Measurements from ENCODE around the gene RAB11FIP2.
"Not testable (repeated sequence)": the region's sequence is repeated elsewhere in the genome, so short reads cannot be mapped to it uniquely, and the experiment has no call there.

RAB11FIP2 gene, protein sequence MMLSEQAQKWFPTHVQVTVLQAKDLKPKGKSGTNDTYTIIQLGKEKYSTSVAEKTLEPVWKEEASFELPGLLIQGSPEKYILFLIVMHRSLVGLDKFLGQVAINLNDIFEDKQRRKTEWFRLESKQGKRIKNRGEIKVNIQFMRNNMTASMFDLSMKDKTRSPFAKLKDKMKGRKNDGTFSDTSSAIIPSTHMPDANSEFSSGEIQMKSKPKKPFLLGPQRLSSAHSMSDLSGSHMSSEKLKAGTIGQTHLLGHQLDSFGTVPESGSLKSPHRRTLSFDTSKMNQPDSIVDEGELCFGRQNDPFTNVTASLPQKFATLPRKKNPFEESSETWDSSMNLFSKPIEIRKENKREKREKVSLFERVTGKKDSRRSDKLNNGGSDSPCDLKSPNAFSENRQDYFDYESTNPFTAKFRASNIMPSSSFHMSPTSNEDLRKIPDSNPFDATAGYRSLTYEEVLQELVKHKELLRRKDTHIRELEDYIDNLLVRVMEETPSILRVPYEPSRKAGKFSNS

DNA sequence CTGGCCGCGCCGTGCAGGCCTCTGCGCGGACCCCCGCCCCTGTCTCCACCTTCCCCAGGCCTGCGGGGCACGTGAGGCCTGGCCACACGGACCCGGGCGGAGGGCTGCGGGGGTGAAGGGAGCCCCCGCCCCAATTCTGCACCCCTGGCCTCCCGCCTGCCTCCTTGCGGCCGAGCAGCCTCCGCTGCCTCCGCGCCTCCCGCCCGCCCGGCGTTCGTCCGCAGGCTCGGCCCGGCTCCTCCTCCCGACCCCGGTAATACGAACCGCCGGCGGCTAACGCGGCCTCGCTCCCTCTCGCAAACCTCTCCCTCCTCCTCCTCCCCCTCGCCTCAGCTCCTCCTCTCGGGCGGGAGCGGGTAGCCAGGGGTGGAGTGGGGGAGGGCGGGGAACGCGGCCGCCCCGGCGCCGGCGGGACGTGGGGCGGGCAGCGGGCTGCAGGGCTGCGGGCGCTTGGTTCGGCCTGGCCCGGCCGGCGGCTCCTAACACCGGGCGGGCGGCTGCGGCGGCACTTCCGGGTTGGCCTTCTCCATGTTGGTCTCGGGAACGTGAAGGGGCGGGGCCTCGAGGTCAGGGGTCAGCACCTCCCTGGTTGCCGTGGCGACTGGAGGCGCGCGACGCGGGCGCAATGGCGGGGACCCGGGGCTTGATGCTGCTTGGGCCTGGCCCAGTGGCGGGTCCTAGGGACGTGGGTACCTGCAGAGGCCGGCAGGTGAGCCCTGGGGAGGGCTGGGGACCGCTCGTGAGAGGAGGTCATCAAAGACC is at the start of gene RAB11FIP2:
Gene RAB11FIP2 (minus strand): TSS at position 547 of the 762 bp plus-strand sequence. CDS start 778 bp downstream, outside the sequence.
- DNase-seq (ENCODE audit: low read depth, low spot score), result peak; percentile 77
- Histone ChIP-seq H3K9ac (ENCODE audit: insufficient read length, low read depth) (peak within 1 kb of the TSS; percentile 87), H3K4me3 (ENCODE audit: insufficient read length, low read depth) (peak within 1 kb of the TSS; percentile 77), H3K4me1 (ENCODE audit: insufficient read depth, insufficient read length) (no peaks in the 10 kb centered on the region), H3K36me3 (ENCODE audit: insufficient read depth, insufficient read length, low read length) (no peaks in the 10 kb centered on the region), H3K9me3 (ENCODE audit: insufficient read depth, low read length) (no peaks in the 10 kb centered on the region), H3K27me3 (ENCODE audit: insufficient read depth, insufficient read length) (no peaks in the 10 kb centered on the region)
- TF ChIP-seq ZNF274 (IDR thresholded peaks at IDR 0.05; ENCODE audit: low read depth, low read length), result no peak
- no peak for TF ChIP-seq SUZ12 (IDR thresholded peaks at IDR 0.05; ENCODE audit: extremely low read depth, insufficient read depth, insufficient read length)
- TF ChIP-seq YY1 (IDR thresholded peaks at IDR 0.05; ENCODE audit: insufficient read depth, insufficient read length), result peak; percentile 47

DNA sequence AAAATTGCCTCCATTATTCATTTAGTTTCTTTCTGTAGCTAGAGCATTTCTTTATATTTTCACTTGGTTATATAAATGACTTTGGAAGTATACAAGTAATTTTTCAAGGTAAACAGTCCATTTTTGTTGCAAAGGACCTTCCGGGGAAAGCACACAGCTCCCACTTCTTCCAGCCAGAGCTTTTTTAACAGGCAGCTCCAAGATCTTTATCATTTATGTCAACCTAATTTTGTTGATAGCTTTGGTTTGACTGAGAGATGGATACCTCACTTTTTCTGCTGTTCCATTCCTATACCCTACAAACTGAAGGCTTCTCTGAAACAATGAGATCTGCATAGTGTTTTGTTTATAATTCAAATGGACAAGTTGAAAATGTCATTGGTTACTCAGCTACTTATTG is 49.3 kb upstream of the RAB11FIP2 start:
- Histone ChIP-seq H3K4me3 (ENCODE audit: insufficient read length, low read depth) (no peak overlapping the region), H3K9me3 (ENCODE audit: insufficient read depth, low read length) (no peaks in the 10 kb centered on the region; the same call in 1 of the 2 replicates), H3K9ac (ENCODE audit: insufficient read length, low read depth) (no peak overlapping the region), H3K4me1 (ENCODE audit: insufficient read depth, insufficient read length) (no peaks in the 10 kb centered on the region), H3K36me3 (ENCODE audit: insufficient read depth, insufficient read length, low read length) (no peaks in the 10 kb centered on the region), H3K27me3 (ENCODE audit: insufficient read depth, insufficient read length) (no peaks in the 10 kb centered on the region)
- TF ChIP-seq SUZ12 (IDR thresholded peaks at IDR 0.05; ENCODE audit: extremely low read depth, insufficient read depth, insufficient read length), result no peak
- TF ChIP-seq YY1 (IDR thresholded peaks at IDR 0.05; ENCODE audit: insufficient read depth, insufficient read length), result no peak
- no peak for TF ChIP-seq ZNF274 (IDR thresholded peaks at IDR 0.05; ENCODE audit: low read depth, low read length)
- DNase-seq (ENCODE audit: low read depth, low spot score), result no peak

DNA sequence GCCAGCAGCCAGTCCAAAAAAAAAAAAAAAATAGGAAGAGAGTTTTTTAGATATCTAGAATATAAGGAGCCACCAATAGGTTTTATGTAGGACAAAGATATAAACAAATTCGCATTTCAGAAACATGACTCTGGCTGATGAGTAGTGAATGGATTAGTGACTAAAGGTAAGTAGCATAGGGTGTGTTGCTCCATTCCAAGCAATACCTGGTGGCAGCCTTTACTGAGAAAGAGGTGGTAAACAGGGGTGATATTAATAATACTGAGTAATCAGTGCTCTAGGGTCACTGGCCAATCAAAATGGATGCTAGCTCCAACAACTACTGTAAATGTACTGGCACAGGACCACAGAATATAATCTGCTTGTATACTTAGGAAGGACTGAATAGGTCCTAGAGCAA is 45.5 kb upstream of the RAB11FIP2 start:
- H3K9ac ChIP-seq (ENCODE audit: insufficient read length, low read depth), result no peak overlapping the region
- no peak for DNase-seq (ENCODE audit: low read depth, low spot score)

DNA sequence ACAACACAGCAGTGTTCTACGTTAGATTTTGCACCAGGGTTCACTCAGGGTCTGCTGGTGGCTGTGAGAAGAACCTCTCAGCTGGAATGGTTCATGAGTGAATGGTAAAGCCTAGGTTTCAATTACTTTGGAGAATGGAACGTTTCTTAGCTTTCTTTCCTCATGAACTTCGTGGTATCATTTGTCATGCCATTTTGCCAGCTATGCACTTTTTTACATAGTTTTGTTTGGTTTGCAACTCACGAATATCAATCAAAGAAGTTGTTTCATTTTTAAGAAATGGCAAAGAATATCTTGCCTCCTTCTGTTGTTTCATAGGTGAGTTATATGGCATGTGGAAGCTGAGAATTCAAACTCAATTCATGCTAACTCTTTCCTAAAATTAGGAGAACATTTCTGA is 34.1 kb upstream of the RAB11FIP2 start:
- H3K9me3 ChIP-seq (ENCODE audit: insufficient read depth, low read length), result no peaks in the 10 kb centered on the region; the same call in 1 of the 2 replicates
- no peaks in the 10 kb centered on the region for H3K27me3 ChIP-seq (ENCODE audit: insufficient read depth, insufficient read length)
- H3K36me3 ChIP-seq (ENCODE audit: insufficient read depth, insufficient read length, low read length), result no peaks in the 10 kb centered on the region
- H3K4me3 ChIP-seq (ENCODE audit: insufficient read length, low read depth), result no peak overlapping the region
- no peak overlapping the region for H3K9ac ChIP-seq (ENCODE audit: insufficient read length, low read depth)
- TF ChIP-seq YY1 (IDR thresholded peaks at IDR 0.05; ENCODE audit: insufficient read depth, insufficient read length), result no peak
- TF ChIP-seq SUZ12 (IDR thresholded peaks at IDR 0.05; ENCODE audit: extremely low read depth, insufficient read depth, insufficient read length), result no peak
- TF ChIP-seq ZNF274 (IDR thresholded peaks at IDR 0.05; ENCODE audit: low read depth, low read length), result no peak
- no peak for DNase-seq (ENCODE audit: low read depth, low spot score)
- H3K4me1 ChIP-seq (ENCODE audit: insufficient read depth, insufficient read length), result no peaks in the 10 kb centered on the region

More for the DNA sequence above, 45.5 kb upstream of the RAB11FIP2 start:
- Histone ChIP-seq H3K4me1 (ENCODE audit: insufficient read depth, insufficient read length) (no peaks in the 10 kb centered on the region), H3K4me3 (ENCODE audit: insufficient read length, low read depth) (no peak overlapping the region), H3K9me3 (ENCODE audit: insufficient read depth, low read length) (no peaks in the 10 kb centered on the region; the same call in 1 of the 2 replicates), H3K27me3 (ENCODE audit: insufficient read depth, insufficient read length) (no peaks in the 10 kb centered on the region), H3K36me3 (ENCODE audit: insufficient read depth, insufficient read length, low read length) (no peaks in the 10 kb centered on the region)
- TF ChIP-seq SUZ12 (IDR thresholded peaks at IDR 0.05; ENCODE audit: extremely low read depth, insufficient read depth, insufficient read length), result no peak
- no peak for TF ChIP-seq YY1 (IDR thresholded peaks at IDR 0.05; ENCODE audit: insufficient read depth, insufficient read length)

DNA sequence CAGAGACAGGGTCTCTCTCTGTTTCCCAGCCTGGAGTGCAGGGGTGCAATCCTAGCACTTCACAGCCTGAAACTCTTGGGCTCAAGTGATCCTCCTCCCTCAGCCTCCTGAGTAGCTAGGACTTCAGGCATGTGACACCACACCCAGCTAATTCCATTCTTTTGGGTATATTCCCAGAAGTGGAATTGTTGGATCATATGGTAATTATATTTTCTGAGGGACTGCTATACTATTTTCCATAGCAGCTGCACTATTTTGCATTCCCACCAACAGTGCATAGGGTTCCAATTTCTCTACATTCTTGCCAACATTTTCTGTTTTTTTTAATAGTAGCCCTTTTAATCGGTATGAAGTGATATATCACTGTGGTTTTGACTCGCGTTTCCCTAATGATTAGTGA is 30.0 kb upstream of the RAB11FIP2 start:
- H3K4me1 ChIP-seq (ENCODE audit: insufficient read depth, insufficient read length), result no peaks in the 10 kb centered on the region
- DNase-seq (ENCODE audit: low read depth, low spot score), result no peak
- no peaks in the 10 kb centered on the region for H3K36me3 ChIP-seq (ENCODE audit: insufficient read depth, insufficient read length, low read length)
- no peaks in the 10 kb centered on the region for H3K9me3 ChIP-seq (ENCODE audit: insufficient read depth, low read length)
- no peak for TF ChIP-seq ZNF274 (IDR thresholded peaks at IDR 0.05; ENCODE audit: low read depth, low read length)
- no peak for TF ChIP-seq SUZ12 (IDR thresholded peaks at IDR 0.05; ENCODE audit: extremely low read depth, insufficient read depth, insufficient read length)
- no peak for TF ChIP-seq YY1 (IDR thresholded peaks at IDR 0.05; ENCODE audit: insufficient read depth, insufficient read length)
- H3K9ac ChIP-seq (ENCODE audit: insufficient read length, low read depth), result no peak overlapping the region
- H3K27me3 ChIP-seq (ENCODE audit: insufficient read depth, insufficient read length), result no peaks in the 10 kb centered on the region
- no peak overlapping the region for H3K4me3 ChIP-seq (ENCODE audit: insufficient read length, low read depth)

DNA sequence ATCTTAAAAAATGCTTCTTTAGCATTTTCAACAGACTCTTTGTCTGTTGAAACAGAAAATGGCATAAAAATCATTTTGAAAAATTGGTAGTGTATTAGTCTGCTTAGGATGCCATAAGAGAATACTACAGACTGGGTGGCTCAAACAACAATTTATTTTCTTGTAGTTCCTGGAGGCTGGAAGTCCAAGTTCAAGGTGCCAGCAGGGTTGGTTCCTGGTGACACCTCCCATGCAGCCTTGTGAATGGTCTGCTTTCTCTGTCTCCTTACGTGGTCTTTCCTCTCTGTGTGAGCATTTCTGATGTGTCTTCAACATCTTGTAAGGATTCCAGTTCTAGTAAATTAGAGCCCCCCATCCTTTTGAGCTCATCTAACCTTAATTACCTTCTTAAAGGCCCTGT is 26.1 kb upstream of the RAB11FIP2 start:
- Histone ChIP-seq H3K4me3 (ENCODE audit: insufficient read length, low read depth) (no peak overlapping the region), H3K27me3 (ENCODE audit: insufficient read depth, insufficient read length) (no peaks in the 10 kb centered on the region), H3K9ac (ENCODE audit: insufficient read length, low read depth) (no peak overlapping the region), H3K4me1 (ENCODE audit: insufficient read depth, insufficient read length) (no peaks in the 10 kb centered on the region), H3K9me3 (ENCODE audit: insufficient read depth, low read length) (no peaks in the 10 kb centered on the region), H3K36me3 (ENCODE audit: insufficient read depth, insufficient read length, low read length) (no peaks in the 10 kb centered on the region)
- TF ChIP-seq SUZ12 (IDR thresholded peaks at IDR 0.05; ENCODE audit: extremely low read depth, insufficient read depth, insufficient read length) (no peak), ZNF274 (IDR thresholded peaks at IDR 0.05; ENCODE audit: low read depth, low read length) (no peak), YY1 (IDR thresholded peaks at IDR 0.05; ENCODE audit: insufficient read depth, insufficient read length) (no peak)
- DNase-seq (ENCODE audit: low read depth, low spot score), result no peak

DNA sequence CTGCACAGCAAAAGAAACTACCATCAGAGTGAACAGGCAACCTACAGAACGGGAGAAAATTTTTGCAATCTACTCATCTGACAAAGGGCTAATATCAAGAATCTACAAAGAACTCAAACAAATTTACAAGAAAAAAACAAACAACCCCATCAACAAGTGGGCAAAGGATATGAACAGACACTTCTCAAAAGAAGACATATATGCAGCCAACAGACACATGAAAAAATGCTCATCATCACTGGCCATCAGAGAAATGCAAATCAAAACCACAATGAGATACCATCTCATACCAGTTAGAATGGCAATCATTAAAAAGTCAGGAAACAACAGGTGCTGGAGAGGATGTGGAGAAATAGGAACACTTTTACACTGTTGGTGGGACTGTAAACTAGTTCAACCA is 20.6 kb upstream of the RAB11FIP2 start:
- H3K36me3 ChIP-seq (ENCODE audit: insufficient read depth, insufficient read length, low read length); DNase-seq (ENCODE audit: low read depth, low spot score); H3K27me3 ChIP-seq (ENCODE audit: insufficient read depth, insufficient read length); H3K4me3 ChIP-seq (ENCODE audit: insufficient read length, low read depth); H3K4me1 ChIP-seq (ENCODE audit: insufficient read depth, insufficient read length); H3K9ac ChIP-seq (ENCODE audit: insufficient read length, low read depth); H3K9me3 ChIP-seq (ENCODE audit: insufficient read depth, low read length): not testable (repeated sequence)

All from NT2/D1 (cell line).